GM18505 (cell line): ENCODE measurements around the gene CDCP1.
"Not testable (repeated sequence)": the region's sequence is repeated elsewhere in the genome, so short reads cannot be mapped to it uniquely, and the experiment has no call there.

Experiments used
- ATAC-seq: cut with Tn5 transposase; IDR thresholded peaks from one replicate; pipeline ENCODE4 v1.9.1; 2021; ENCODE audit not compliant: unreplicated experiment
- POLR2A ChIP-seq: IDR thresholded peaks from 4 replicates; pipeline ENCODE4 v1.6.1; 2011; ENCODE audit warnings: borderline replicate concordance; ENCODE audit not compliant: insufficient read depth, insufficient read length; ENCODE audit errors: extremely low read depth

CDCP1 gene

GRCh38 chr3:45087155-45087554, 59.0 kb downstream of the CDCP1 start:
- TF ChIP-seq POLR2A = no peak
- no peak for ATAC-seq

- ATAC-seq = no peak
- TF ChIP-seq POLR2A = no peak
These were observed 61.1 kb downstream of the CDCP1 start for GRCh38 chr3:45084820-45085816.

- TF ChIP-seq POLR2A = no peak
- ATAC-seq = no peak
These were observed 61.8 kb downstream of the CDCP1 start for GRCh38 chr3:45084361-45084760.

- TF ChIP-seq POLR2A = no peak
- ATAC-seq = no peak
These were observed 63.2 kb downstream of the CDCP1 start for GRCh38 chr3:45083023-45083422.

- no peak for TF ChIP-seq POLR2A
- no peak for ATAC-seq
These were observed 64.0 kb downstream of the CDCP1 start for GRCh38 chr3:45082142-45082538.

- no peak for ATAC-seq
- no peak for TF ChIP-seq POLR2A
These were observed 64.6 kb downstream of the CDCP1 start for GRCh38 chr3:45081506-45082141.

GRCh38 chr3:45080824-45081223, 65.4 kb downstream of the CDCP1 start:
- TF ChIP-seq POLR2A = no peak
- ATAC-seq = no peak

GRCh38 chr3:45079715-45080114, 66.5 kb downstream of the CDCP1 start:
- ATAC-seq = no peak

GRCh38 chr3:45078910-45079522, 67.2 kb downstream of the CDCP1 start:
- ATAC-seq = no peak
- no peak for TF ChIP-seq POLR2A

More at GRCh38 chr3:45079715-45080114, 66.5 kb downstream of the CDCP1 start:
- no peak for TF ChIP-seq POLR2A

- not testable (repeated sequence) for ATAC-seq
These were observed 67.9 kb downstream of the CDCP1 start for GRCh38 chr3:45078256-45078655.

GRCh38 chr3:45075821-45076625, 70.2 kb downstream of the CDCP1 start:
- no peak for TF ChIP-seq POLR2A
- no peak for ATAC-seq

- no peak for ATAC-seq
- no peak for TF ChIP-seq POLR2A
These were observed 75.1 kb downstream of the CDCP1 start for GRCh38 chr3:45071075-45071474.

GRCh38 chr3:45067941-45068340, 78.2 kb downstream of the CDCP1 start:
- no peak for TF ChIP-seq POLR2A
- ATAC-seq = no peak
